ENCODE results near the gene LLPH.
"Not testable (repeated sequence)": the region's sequence is repeated elsewhere in the genome, so short reads cannot be mapped to it uniquely, and the experiment has no call there.

The LLPH gene

DNA sequence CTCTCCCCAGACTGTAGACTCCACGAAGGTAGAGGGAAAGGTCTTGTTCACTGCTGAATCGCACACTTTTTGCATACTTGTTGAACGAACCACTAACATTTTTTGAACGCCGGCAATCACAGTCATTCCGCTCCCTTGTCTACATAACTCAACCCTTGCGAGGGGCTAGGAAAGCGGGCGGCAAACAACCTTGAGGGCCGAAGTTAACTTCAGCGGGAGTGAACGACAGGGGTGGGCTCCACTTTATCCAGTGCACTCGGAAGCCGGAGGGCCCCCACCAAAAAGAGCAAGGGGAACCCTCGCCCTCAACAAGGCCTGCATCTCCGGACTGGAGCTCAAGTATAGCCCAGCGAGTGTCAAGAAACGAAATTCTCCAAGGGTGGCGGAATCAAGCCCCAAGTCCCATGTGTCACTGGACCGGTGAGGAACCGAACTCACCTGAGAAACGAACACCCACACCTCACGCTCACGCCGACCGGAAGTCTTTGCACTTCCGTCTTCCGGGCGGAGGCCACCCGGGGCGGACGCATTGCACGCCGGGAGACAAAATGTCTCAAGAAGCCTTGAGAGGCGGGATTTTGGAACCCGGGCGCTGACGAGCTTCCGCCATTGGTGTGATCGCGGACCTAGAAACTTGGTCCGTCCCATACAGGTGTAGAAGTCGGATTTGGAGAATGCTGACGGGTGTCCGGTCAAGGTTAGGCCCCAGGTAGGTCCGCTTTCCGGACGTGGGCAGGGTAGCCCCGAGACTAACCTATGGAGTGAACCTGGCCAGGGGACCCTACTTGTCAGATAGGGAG lies at the start of gene LLPH:
LLPH (minus strand) TSS at position 484 of the 800 bp plus-strand sequence. CDS start 1,644 bp downstream, outside the sequence.
- DNase-seq (ENCODE audit: insufficient read length, low spot score): peak; percentile 81
- peak; percentile 92 for FAIRE-seq

DNA sequence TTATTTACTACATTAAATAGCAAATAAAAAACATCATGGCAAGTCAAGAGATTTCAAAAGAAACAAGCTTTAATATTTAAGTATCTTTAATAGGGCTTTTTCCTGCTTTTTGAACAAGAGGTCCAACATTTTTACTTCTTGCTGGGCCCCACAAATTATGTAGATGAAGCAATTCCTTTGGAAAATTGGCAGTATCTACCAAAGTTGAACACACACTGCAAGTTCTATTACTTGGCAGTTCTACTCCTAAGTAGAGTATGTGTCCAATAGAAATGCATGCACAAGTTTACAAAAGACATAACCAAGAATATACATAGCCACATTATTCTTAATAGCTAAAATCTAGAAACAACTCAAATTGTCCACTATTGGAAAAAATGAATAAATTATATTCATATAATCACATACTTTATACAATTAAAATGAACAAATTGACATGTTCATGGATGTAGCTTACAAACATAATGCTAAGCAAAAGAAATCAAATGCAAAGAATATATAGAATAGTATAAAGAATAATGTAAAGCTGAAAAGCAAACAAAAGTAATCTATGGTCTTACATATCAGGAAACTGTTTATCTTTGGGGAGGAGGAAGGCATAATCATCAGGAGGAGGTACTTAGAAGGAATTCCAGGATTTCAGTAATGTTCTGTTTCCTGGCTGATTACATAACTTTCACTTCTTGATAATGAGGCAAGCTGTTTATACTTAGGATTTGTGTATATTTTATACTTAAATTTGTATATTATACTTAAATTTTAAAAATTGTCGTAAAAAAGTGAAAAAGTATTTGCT lies 45.8 kb upstream of the LLPH start:
- DNase-seq (ENCODE audit: insufficient read length, low spot score) (no peak), FAIRE-seq (no peak)

DNA sequence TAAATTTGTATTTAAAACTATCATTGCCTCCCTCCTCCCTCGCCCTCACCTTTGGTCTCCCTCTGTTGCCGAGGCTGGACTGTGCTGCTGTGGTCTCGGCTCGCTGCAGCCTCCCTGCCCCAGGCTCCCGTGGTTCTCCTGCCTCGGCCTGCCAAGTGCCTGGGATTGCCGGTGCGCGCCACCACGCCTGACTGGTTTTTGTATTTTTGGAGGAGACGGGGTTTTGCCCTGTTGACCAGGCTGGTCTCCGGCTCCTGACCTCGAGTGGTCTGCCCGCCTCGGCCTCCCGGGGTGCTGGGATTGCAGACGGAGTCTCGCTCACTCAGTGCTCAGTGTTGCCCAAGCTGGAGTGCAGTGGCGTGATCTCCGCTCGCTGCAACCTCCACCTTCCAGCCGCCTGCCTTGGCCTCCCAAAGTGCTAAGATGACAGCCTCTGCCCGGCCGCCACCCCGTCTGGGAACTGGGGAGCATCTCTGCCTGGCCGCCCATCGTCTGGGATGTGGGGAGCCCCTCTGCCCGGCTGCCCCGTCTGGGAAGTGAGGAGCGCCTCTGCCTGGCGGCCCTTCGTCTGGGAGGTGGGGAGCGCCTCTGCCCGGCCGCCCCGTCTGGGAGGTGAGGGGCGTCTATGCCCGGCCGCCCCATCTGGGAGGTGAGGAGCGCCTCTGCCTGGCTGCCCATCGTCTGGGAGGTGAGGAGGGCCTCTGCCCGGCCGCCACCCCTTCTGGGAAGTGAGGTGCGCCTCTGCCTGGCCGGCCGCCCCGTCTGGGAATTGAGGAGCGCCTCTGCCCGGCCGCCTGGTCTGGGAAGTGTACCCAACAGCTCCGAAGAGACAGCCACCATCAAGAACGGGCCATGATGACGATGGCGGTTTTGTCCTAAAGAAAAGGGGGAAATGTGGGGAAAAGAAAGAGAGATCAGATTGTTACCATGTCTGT lies 44.1 kb upstream of the LLPH start:
- FAIRE-seq; DNase-seq (ENCODE audit: insufficient read length, low spot score): not testable (repeated sequence)

DNA sequence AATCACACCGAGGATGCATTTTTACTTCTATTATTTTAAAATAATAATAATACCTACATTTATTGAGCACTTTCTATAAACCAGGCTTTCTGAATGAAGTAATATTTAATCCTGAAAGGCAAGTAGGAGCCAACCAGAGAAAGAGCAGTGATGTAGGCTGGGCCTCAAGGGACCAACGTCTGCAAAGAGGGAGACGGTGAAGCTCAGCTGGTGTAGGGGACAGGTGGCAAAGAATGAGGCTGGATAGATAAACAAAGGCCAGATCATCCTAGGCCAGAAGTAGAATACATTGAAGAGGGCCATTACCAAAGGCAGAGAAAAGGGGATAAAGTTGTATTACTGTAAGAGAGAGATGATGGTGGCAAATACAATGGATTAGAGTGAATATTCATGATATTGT lies 40.1 kb upstream of the LLPH start:
- FAIRE-seq: no peak

DNA sequence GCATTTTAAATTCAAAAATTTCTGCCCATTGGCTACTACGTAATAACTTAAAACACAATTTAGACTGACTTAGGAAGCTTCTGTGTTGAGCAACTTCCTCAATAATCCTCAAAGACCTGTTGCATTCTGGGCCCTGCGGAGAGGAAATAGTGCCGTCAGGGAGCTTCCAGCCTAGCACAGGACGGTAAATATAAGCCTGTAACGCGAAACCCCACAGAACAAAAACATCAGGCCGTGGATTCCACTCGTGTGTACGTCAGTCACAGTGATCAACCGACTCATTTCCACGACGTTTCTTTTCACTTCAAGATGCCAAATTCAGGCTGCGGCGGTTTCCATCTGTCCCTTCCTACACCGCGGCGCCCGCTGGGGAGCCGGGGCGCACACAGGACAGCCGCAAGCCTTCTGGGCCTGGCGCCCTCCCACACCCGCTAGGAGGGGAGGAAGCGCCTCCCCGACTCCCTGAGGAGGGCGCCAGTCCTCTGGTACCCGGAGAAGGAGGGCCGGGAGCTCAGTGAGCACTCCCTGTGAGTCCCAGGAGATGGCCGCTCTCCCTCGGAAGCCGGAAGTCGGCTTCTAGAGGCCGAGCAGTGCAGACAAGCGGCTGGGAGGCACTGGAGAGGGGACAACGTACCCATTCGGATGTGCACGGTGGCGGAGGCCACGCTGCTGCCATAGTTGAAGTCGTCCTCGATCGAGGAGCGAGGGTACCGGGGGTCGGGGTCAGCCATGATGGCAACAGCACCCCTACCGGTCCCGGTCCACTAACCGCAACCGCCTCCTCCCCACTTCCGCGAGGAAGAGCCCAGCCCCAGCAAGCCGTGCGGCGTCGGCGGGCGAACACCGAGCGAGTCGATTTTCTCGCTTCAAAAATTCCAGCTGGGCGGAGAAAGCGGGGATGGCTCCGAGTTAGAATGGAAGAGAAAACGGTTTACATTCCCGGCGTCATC lies 38.9 kb upstream of the LLPH start, which contains the start of gene TMBIM4:
TMBIM4 (minus strand) TSS at position 776 of the 950 bp plus-strand sequence; CDS start at position 731, 45 bp downstream.
- peak; percentile 80 for DNase-seq (ENCODE audit: insufficient read length, low spot score)
- FAIRE-seq: peak; percentile 95

More for the DNA sequence above, 40.1 kb upstream of the LLPH start:
- no peak for DNase-seq (ENCODE audit: insufficient read length, low spot score)

DNA sequence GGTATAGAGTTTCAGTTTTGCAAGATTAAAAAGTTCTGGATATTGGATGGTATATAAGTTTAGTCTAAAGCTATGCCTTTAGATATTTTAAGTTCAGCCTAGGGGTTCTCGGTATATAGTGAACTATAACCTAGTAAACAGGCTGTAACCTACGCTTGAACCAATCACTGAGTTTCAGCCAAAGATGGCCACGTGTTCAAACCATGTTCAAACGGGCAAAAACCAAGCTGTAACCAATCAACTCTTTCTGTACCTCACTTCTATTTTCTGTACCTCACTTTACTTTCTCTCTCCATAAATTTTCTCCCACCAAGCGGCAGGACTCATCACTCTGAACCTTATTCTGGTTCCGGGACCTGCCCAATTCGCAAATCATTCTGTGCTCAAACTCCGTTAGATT lies 37.9 kb upstream of the LLPH start:
- no peak for FAIRE-seq
- no peak for DNase-seq (ENCODE audit: insufficient read length, low spot score)

DNA sequence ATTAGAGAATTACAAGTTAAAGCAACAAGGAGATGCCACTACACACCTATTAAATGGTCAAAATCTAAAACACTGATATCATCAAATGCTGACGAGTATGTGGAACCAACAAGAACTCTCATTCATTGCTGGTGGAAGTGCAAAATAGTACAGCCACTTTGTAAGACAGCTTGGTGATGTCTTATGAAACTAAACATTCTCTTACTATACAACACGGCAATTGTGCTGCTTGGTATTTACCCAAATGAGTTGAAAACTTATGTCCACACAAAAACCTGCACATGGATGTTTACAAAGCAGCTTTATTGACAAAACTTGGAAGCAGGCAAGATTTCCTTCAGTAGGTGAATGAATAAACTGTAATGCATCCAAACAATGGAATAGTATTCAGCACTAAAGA lies 36.0 kb upstream of the LLPH start:
- FAIRE-seq: no peak
- DNase-seq (ENCODE audit: insufficient read length, low spot score): no peak

DNA sequence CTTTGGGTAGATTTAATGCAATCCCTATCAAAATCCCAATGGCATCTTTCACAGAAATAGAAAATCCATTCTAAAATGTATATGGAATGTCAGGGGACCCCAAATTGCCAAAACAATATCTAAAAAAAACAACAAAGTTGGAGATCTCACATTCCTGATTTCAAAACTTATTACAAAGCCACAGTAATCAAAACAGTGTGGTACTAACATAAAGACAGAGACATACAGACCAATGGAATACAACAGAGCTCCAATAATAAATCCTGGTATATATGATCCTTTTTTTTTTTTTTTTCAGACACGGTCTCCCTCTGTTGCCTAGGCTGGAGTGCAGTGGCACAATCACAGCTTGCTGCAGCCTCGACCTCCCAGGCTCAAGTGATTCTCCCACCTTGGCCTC lies 34.6 kb upstream of the LLPH start:
- DNase-seq (ENCODE audit: insufficient read length, low spot score) (no peak), FAIRE-seq (no peak)

DNA sequence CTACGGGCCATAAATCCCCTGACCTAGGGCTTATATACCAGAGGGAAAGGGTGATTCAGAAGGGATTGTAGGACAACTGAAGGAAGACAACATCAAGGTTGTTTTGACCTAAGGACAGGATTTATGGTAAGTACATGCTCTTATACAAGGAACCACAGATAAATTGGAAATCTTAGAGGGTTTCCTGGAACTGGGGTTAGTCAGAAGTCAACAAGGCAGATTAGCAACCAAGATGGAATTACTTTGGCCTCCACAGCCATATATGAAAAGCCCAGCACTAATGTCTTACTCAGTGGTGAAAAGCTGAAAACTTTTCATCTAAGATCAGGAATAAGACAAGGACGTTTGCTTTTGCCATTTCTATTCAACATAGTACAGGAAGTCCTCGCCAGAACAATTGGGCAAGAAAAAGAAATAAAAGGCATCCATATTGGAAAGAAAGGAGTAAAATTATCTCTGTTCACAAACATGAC lies 33.8 kb upstream of the LLPH start:
- FAIRE-seq: no peak
- DNase-seq (ENCODE audit: insufficient read length, low spot score): no peak

DNA sequence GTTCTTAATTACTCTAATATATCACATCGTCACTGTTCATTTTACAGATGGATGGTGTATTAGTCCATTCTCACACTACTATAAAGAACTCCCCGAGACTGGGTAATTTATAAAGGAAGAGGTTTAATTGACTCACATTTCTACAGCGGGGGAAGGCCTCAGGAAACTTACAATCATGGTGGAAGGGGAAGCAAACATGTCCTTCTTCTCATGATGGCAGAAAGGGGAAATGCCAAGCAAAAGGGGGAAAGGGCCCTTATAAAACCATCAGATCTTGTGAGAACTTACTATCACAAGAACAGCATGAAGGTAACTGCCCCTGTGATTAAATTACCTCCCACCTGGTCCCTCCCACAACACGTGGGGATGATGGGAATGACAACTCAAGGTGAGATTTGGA lies 32.7 kb upstream of the LLPH start:
- DNase-seq (ENCODE audit: insufficient read length, low spot score) (no peak), FAIRE-seq (no peak)

DNA sequence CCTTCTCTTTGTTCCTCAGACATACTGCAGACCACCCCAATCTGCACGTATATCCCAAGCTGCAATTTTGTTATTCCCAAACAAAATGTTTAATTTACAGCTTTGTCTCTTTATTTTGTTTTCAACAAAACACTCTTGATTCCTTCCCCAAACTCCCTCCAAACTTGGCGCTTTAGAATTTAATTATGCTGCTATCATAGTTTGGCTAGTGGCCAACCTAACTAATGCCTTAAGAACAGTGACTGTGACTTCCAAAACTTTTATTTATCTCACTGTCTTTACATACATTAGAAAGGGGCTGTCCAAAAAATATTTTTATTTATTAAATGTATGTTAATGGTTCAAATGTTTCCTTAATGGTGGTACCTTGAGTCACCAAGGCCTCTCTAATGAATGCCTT lies 32.2 kb upstream of the LLPH start:
- FAIRE-seq: no peak
- DNase-seq (ENCODE audit: insufficient read length, low spot score): no peak

DNA sequence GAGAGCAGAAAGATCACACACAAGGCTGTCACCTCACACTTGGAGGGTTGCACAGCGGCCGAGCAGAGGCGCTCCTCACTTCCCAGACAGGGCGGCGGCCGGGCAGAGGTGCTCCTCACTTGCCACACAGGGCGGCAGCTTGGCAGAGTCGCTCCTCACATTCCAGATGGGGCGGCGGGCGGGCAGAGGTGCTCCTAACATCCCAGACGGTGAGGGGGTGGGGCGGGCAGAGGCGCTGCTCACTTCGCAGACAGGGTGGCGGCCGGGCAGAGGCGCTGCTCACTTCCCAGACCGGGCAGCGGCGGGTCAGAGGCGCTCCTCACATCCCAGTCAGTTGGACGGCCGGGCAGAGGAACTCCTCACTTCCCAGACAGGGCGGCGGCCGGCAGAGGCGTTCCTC lies 30.2 kb upstream of the LLPH start:
- DNase-seq (ENCODE audit: insufficient read length, low spot score) (no peak), FAIRE-seq (no peak)

DNA sequence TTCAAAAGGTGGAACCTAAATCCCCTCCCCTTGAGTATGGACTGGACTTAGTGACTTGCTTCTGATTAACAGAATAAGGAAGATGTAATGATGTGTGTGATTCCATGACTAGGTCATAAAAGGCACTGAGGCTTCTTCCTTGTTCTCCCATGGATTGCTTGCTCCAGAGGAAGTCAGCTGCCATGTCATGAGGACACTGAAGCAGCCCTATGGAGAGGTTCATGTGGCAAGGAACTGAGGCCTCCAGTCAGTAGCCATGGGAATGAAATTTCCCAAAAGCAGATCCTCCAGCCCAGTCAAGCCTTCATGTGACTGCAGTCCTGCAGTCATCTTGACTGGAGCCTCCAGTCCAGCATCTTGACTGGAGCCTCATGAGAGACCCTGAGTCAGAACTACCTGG lies 28.6 kb upstream of the LLPH start:
- no peak for FAIRE-seq

DNA sequence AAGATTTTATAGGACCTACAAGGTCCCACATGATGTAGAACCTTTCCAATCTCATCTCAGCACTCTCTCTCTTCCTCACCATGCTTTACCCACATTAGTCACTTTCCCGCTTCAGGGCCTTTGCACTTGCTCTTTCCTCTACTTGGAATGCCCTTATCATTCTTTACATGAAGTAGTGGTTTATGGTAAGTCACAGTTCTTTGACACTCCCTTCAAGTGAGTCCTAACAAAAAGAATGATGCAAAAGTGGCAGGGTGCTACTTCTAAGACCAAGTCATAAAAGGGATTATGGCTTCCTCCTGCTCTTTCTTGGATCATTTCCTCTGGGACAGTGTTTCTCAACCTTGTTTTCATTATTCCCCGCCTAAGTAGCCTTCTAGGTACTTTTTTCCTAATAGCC lies 26.1 kb upstream of the LLPH start:
- FAIRE-seq (no peak), DNase-seq (ENCODE audit: insufficient read length, low spot score) (no peak)

More for the DNA sequence above, 28.6 kb upstream of the LLPH start:
- no peak for DNase-seq (ENCODE audit: insufficient read length, low spot score)

DNA sequence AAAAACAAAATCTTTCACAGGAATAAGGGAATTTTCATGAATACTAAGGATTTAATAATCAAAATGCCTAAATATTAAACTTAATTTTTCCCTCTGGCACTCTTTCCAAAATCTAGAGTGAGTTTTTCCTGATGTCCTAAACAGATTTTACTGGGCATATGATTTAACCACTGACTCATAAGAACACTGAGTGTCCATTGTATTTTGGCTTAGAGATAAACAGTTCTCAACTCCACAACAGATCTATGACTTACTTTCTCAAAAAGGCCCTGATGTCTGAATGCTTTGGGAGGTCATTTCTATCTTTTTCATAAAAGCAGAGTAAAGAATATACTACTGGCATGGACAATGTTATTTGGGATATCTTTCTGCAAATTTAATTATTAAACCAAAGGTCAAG lies 24.2 kb upstream of the LLPH start:
- no peak for DNase-seq (ENCODE audit: insufficient read length, low spot score)
- no peak for FAIRE-seq

DNA sequence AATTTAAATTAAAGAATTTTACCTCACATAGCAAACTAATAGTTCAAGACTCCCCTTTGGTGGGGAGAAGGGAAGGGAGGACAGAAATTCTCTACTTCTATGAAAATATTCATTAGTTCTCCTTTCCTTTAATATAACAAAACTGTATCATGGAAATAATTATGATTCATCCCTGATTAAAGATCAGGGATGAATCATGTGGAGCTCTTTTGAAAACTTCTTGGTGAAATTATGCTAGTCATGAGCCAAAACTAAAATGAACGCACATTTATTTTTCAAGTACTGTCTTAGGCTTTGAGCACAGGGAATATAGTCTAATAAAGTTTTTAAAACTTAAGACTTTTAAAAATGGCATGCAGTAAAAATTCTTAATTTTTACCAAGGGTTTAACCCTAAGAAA lies 22.2 kb upstream of the LLPH start:
- FAIRE-seq (no peak), DNase-seq (ENCODE audit: insufficient read length, low spot score) (no peak)

DNA sequence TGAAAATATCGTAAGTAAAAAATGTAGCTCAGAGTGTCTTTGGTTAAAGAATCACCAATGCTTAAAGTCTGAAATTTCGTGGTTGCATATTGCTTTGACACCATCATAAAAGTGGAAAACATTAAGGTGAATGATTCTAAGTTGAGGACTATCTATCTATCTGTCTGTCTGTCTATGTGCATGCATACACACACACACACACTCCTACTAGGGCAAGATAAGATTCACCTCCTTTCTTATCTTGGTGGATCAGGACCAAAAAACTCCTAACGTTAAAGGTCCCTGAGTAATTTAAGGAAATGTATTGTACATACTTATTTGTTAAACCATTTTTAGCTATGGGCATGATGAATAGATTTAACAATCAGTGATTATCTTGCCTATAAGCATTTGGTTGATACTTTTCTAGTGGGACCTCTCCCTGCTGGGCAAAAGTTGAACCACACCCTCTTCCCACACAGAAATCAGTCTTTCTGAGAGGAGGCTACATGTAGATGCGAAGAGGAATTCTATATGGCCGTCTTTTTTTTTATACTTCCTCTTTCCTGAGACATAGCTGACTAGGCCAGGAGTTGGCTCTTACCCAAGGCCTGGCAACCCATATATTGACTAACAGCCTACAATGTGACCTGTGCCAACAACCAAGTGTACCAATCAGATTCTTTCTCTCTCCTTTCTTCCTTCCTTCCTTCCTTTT lies 19.3 kb upstream of the LLPH start:
- FAIRE-seq (peak; percentile 23), DNase-seq (ENCODE audit: insufficient read length, low spot score) (no peak)

DNA sequence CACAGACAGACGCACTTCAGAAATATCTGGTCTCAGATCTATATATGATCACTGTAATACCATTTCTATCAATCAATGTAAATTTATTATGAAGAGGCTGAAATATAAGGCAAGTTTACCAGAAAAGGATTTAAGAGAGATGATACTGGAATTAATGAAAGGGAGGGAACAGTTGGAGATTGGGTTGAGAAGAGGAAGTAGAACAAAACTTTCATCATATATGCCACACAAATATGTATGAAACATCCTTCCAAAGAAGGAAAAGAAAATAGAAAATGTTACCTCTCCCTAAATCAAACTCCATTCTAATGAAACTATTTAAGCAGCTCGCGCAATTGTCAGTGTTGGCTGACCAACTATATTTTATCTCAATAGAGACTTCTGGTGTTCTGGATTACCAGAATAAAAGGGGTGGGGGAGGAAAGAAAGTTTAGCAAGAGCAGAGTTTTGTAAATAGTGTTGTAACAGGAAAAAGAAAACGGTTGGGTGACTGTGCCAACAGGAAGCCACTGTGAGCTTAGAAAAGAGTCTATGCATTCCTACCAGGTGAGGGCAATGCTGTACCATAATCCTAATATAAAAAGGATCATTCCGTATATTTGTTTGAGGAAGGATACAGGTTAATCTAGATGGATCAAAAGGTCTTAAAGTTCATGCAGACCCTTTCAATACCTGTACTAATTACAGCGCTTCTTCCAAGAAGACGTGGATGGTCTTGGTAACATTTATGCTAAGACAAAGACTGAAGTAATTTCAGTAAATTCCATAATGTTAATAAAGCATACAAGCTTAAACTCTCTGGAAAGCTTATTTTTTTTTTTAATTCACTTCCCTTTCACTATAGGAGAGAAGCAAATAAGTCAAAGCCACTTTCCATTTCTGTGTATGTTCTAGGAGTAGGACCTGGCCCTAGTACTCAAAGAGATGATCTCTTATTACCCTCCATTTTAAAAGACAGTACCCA lies 14.5 kb upstream of the LLPH start:
- no peak for DNase-seq (ENCODE audit: insufficient read length, low spot score)
- peak; percentile 58 for FAIRE-seq

All from GM19239 (cell line).